H1 (cell line): ENCODE measurements around the gene FES. TPM values are rescaled to one million over a fixed set of nuclear protein-coding genes. Genes with fewer than 3 reads are reported as not detected.

ENCODE experiments used
- ASH2L ChIP-seq: fragments of 200-600, 300-600 bp; sonication (generic); IDR thresholded peaks from one replicate; pipeline ENCODE4 v1.7.1; 2017; ENCODE audit warnings: low read length
- CEBPB ChIP-seq: IDR thresholded peaks from 2 replicates; pipeline ENCODE4 v1.6.1; 2012; ENCODE audit warnings: low read depth, low read length
- EGR1 ChIP-seq: IDR thresholded peaks from 2 replicates; pipeline ENCODE4 v1.6.1; 2011; ENCODE audit warnings: low read depth, low read length, borderline replicate concordance
- NRF1 ChIP-seq: IDR thresholded peaks from 2 replicates; pipeline ENCODE4 v1.6.1; 2011; ENCODE audit warnings: mild to moderate bottlenecking, low read depth, low read length, improper control_type of control experiment
- POLR2AphosphoS5 ChIP-seq: IDR thresholded peaks from 2 replicates; pipeline ENCODE4 v1.6.1; 2011; ENCODE audit warnings: low read depth, low read length
- POU5F1 ChIP-seq: IDR thresholded peaks from 2 replicates; pipeline ENCODE4 v1.6.1; 2011; ENCODE audit warnings: low read depth, mild to moderate bottlenecking, low read length, moderate library complexity
- polyA plus RNA-seq, 7 experiments: library from polyadenylated mRNA; depleted of rRNA in 3 of 7; stranded (reverse) in 5 of 7; unstranded in 2 of 7; fragments of >200 nt in 5 of 7; fragments of 200-250 nt in 2 of 7; gene quantifications; 1 replicate in 5 of 7; 2 replicates in 1 of 7; 4 replicates in 1 of 7; pipeline versions ENCODE4 v1.2.1 to v1.2.3, GENCODE V29; 2011 to 2013; ENCODE audit warnings: missing spikeins in 2 of 7, mixed read lengths in 2 of 7
- total RNA-seq: library from RNA; stranded (reverse); fragmentation: NEBNext Ultra II Directional; extraction: Animal tissue kit (Norgen Biotek cat#: 25700); gene quantifications from 2 replicates; pipeline ENCODE4 v1.2.1, GENCODE V29; 2021

The FES gene
- total and polyA plus RNA-seq, 2 of the 8 experiments (the other 6 are each of a cell fraction or from before 2014, with no cell fraction given) = 8.5 to 8.6 TPM

- TF ChIP-seq ASH2L (no peak), POLR2AphosphoS5 (no peak), POU5F1 (no peak), NRF1 (no peak), CEBPB (no peak), EGR1 (no peak)
Observed at GRCh38 chr15:90905306-90906180, 21.2 kb downstream of the FES start (continued).
